HG02763 (cell line): ENCODE data around the gene FLYWCH2.
"Not testable (repeated sequence)": the region's sequence is repeated elsewhere in the genome, so short reads cannot be mapped to it uniquely, and the experiment has no call there.

Source experiments
- ATAC-seq: cut with Tn5 transposase; IDR thresholded peaks from one replicate; pipeline ENCODE4 v1.9.1; 2021; ENCODE audit warnings: mild to moderate bottlenecking, moderate library complexity; ENCODE audit not compliant: unreplicated experiment

Gene FLYWCH2

DNA sequence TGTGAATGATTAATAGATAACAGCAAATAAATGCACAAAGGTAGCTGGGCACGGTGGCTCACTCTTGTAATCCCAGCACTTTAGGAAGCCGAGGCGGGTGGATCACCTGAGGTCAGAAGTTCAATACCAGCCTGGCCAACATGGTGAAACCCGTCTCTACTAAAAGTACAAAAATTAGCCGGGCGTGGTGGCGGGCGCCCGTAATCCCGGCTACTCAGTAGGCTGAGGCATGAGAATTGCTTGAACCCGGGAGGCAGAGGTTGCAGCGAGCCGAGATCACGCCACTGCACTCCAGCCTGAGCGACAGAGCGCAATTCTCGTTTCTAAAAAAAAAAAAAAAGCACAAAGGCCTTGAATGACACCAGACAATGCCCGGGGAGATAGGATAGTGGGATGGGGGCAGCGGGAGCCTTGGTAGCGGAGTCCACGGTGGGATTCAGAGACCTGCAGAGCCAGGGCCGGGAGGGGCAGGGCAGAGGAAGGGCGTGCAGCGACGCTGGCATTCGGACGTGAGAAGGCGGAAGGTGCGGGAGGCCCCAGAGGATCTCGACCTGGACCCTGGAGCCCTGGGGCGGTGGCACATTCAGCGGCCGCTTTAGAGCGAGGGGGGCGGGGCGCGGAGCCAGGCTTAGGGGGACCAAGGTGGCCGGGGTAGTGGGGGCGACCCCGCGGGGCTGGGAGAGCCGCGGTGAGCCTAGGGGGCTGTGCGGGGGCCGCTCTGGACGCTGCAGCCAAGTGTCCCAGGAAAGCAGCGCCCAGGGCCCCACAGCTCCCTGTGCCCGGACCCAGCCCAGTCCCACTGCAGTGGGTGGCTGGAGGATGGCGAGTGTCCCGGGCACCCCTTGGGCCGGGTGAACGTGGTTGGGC lies 999 bp upstream of the FLYWCH2 start:
- ATAC-seq = peak; percentile 4

GRCh38 chr16:2883458-2883908 lies 468 bp downstream of the FLYWCH2 start:
- ATAC-seq = no peak

- no peak for ATAC-seq
Observed at GRCh38 chr16:2884041-2884451, 1.0 kb downstream of the FLYWCH2 start.

- no peak for ATAC-seq
Observed at GRCh38 chr16:2894231-2894630, 11.2 kb downstream of the FLYWCH2 start.

DNA sequence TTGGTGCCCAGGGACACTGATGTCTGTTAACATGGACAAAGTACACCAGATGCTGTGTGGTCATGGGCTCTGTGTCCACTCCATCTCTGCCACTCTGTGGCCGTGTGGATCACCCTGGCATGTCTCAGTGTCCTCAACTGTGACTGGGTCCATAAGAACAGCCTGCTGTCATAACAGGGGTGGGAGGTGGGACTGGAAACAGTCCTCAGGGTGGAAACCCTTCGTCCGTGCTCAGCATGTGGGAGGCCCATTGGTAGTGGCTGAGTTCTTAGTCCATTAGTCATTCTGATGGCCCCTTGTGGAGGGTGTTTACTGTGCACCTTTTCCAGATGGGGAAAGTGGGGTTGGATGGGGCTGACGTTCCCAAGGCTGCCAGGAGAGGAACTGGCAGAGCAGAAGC lies 12.8 kb downstream of the FLYWCH2 start:
- ATAC-seq = no peak

DNA sequence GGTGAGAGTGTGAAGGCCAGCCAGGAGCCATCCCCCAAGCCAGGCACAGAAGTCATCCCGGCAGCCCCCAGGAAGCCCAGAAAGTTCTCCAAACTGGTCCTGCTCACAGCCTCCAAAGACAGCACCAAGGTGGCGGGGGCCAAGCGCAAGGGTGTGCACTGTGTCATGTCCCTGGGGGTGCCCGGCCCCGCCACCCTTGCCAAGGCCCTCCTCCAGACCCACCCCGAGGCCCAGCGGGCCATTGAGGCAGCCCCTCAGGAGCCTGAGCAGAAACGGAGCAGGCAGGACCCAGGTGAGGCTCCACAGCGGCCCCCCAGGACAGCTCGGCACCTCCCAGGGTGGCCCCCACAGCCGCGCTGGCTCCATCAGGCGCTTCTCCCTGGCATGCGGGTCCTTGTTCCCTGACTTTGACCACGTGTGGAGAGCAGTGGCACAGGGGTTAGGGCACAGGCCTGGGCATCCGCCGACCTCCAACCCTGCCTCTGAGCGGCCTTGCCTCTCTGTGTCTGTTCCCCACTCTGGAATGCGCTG lies 13.5 kb downstream of the FLYWCH2 start:
- no peak for ATAC-seq

- ATAC-seq = peak; percentile 53
Observed at GRCh38 chr16:2897110-2897509, 14.1 kb downstream of the FLYWCH2 start.

GRCh38 chr16:2898831-2899563 lies 16.0 kb downstream of the FLYWCH2 start:
- ATAC-seq = no peak

DNA sequence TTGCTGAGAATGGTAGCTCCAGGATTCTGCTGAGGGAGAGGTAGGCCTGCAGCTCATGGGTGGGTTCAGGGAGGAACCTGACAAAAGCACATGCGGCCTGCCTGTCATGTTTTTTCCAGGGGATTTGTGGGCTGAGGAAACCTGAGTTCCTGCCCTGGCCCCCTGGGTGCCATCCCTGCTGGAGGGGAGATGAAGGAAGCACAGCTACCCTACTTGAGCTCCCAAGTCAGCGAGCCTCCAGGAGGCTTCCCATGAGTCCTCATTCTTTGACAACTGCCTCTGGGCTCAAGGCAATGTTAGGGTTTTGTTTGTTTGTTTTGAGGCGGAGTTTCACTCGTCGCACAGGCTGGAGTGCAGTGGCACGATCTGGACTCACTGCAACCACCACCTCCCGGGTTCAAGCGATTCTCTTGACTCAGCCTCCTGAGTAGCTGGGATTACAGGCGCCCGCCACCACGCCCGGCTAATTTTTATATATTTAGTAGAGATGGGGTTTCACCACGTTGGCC lies 16.6 kb downstream of the FLYWCH2 start:
- no peak for ATAC-seq

DNA sequence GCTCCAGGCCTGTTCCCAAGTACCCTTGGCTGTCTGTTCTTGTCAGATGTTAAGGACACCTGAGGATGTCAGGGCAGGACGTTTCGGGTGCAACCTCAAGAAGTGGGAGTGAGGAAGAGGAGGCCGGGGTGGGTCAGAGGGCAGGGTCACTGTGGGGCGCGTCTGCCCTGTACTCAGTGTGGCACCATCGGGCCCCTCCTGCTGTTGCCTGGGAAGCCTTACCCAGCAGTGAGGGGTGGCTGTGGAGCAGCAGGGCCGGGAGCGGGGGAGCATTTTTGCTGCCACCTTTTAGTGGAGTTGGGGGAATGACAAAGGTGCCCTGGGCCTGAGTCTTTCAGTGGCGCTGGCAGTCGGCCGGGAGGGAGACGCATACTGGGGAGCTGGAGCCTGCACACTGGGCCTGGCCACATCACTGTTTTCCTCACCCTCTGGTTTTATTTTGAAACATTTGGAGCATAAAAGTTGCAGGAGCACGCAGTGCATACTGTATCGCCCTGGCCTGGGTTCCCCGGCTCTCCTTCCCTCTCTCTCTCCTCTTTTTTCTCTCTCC lies 17.6 kb downstream of the FLYWCH2 start:
- ATAC-seq = no peak

DNA sequence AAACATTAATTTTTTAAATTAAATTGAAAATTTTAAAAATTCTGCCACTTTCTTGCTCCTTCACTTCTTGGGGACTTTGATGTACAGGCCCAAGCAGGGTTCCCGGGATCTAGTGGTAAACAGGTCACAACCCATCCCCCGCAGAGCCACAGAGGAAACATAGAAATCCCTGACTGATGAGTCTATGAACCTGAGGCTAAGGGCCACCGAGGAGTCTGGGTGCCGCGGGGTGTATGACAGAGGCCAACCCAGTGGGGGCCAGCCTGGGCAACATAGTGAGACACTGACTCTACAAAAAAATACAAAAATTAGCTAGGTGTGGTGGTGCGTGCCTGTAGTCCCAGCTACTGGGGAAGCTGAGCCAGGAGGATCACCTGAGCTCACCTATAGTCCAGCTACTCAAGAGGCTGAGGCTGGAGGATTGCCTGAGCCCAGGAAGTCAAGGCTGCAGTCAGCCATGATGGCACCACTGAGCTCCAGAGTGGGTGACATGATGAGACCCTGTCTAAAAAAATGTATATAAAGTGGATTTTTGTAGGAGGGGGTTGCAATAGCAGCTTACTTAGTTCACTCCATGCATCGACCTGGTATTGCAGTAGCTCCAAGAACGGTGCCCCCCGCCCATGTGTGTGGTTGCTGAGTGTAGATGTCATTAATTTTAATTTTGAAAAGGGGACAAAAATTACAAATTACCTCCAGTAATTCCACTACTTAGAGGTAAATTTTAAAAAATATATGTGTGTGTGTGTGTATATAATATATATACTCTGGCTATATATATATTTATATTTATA lies 19.5 kb downstream of the FLYWCH2 start:
- ATAC-seq = no peak

GRCh38 chr16:2904100-2904921 lies 21.3 kb downstream of the FLYWCH2 start:
- peak; percentile 30 for ATAC-seq

DNA sequence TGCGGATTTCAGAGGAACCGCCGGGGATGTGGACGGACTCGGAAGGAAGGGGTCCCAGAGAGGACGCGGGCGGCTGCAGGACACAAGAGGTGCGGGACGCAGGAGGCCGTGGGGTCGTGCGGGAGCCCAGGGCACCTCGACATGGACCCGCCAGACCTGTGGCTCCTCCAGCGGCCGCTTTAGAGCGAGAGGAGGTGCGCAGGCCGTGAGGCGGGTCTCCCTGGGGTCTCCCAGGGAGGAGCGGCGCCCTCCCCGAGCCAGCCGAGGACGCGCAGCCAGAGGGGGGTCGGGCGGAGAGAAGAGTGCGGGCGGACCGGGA lies 21.9 kb downstream of the FLYWCH2 start:
- no peak for ATAC-seq

GRCh38 chr16:2905241-2905987 lies 22.4 kb downstream of the FLYWCH2 start:
- ATAC-seq = peak; percentile 67

GRCh38 chr16:2905988-2906387 lies 23.0 kb downstream of the FLYWCH2 start:
- ATAC-seq = no peak

GRCh38 chr16:2907084-2907753 lies 24.2 kb downstream of the FLYWCH2 start:
- not testable (repeated sequence) for ATAC-seq

DNA sequence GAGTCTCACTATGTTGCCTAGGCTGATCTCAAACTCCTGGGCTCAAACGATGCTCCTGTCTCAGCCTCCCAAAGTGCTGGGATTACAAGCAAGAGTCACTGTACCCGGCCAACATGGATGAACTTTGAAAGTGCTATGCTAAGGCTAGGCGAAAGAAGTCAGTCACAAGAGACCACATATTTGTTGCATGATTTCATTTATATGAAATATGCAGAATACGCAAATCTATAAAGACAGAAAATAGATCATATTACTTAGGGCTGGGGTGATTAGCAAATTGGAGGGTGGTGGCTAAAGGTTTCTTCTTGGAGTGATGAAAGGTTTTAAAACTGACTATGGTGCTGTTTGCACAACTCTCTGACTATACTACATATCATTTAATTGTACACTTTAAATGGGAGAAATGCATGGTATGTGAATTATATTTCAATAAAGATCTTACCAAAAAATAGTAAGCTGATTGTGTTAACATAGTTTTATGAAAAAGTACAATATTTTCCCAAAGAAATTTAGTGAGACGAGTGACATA lies 27.5 kb downstream of the FLYWCH2 start:
- no peak for ATAC-seq

- ATAC-seq = peak; percentile 90
Observed at GRCh38 chr16:2911638-2912329, 28.8 kb downstream of the FLYWCH2 start, which contains the start of gene FLYWCH1. Gene FLYWCH1, plus strand, starts transcription at chr16:2911931. Its CDS starts 17,755 bp downstream, at chr16:2929686.
